Activated CD4-positive, CD25-positive, alpha-beta regulatory T cell (primary cell): ENCODE results near the gene SERTAD2.

Experiments
- DNase-seq, 4 experiments: peaks; one replicate each; lab custom pipeline; 2025; lab: John Stamatoyannopoulos, UW

The SERTAD2 gene

DNA sequence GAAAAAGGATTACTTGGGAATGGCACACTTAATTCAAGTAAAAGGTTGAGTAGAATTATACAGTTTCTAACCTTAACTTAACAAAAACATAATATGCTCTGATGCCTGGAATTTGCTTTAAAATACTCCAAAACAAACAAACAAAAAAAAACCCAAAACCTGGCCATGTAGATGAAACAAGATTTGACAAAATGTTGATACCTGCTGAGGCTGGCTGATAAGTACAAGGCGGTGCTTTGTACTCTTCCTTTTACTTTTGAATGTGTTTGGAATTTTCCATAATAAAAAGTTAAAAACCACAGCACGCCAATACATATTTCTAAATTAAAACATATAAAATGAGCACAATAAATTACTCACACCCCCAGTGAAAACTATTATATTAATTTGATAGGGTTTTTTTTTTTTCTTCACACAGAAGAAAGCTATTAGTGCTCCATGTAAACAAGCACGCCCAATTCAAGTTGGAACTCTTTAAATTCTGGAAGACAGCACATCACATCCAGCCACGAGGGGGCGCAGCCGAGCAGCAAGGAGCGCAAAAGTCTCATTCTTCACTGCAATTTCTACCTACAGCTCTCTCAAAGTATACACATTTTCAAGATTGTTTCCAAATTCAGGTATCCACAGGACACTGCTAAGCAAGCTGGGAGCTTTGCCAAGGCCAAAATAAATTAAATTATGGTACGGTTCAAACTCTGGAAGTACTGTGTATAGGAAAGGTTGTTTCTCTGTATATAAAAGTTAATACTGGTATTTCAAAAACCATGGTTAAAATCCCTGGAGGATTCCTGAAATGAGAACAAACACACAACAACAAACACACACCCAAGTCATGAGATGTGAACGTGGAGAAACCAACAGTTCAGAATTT is 7.5 kb downstream of the SERTAD2 start:
- peak; percentile 69 to 87 (median 78) for DNase-seq

DNA sequence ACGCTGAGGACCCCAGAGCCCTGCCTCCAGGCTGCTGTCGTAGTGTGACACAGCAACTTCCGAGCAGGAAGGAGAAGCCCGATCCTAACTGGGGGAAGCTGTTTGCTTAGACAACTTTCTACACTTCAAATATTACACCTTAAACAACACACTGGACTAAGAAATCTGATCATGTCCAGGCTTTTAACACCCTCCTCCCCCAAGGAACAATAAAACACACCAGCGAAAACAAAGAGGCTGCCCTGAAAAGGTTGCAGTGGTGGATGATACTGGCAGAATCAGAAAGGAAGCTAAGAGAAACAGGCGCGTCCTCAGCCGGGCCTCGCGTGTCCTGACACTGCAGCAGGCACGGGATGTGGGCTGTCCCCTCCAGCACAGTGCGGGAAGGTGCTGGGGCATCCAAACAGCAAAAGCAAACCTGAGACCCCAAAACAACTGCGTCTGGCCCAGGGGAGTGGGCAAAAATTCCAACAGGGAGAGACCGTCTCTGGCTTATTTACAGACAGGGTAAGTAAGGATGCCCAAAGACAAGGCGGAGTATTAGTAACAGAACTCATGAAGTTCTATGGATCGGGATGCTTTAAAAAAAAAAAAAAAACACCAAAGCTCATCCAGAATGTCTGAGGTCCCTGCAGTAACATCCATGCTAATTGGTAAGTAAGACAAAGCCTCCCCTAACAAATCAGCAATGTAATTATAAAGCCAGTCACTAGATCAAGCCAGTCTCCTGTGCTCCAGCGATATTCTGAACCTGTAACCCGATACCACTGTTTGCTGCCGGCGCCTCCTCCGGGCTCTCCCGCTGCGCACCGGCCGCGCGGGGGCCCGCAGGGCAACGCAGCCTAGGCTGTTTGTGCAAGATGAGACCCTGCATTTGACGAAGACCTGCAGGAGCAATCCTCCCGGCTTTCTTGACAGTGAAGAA is 9.0 kb downstream of the SERTAD2 start:
- DNase-seq: peak in 2 of 4 experiments; percentile 10 to 22

DNA sequence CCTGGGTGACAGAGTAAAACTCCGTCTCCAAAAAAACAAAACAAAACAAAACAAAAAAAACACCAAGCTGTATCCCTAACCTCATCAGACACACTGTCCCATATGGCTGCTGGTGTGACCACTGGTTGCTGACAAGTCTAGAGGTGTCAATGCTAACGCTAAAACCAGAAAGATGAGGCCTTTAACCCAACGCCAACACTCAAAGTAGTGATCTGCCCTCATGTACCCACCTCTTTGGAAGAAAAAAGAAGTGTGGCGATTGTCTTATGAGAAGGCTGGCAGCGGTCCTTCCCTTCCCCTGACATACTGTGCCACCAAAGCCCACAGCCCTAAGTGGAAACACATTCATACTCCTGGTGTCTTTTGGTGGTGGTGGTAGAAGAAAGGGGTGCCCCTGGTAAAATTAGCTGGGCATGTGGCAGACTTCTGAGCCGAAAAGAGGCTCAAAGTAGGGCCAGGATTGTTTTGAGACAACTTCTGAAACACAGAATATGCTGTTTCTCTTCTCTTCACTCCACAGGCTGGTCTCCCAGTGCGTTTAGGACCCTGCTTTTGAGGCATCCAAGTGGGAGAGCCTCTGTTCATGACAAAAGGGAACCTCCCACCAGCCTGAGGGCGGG is 9.8 kb downstream of the SERTAD2 start:
- DNase-seq: no peak

DNA sequence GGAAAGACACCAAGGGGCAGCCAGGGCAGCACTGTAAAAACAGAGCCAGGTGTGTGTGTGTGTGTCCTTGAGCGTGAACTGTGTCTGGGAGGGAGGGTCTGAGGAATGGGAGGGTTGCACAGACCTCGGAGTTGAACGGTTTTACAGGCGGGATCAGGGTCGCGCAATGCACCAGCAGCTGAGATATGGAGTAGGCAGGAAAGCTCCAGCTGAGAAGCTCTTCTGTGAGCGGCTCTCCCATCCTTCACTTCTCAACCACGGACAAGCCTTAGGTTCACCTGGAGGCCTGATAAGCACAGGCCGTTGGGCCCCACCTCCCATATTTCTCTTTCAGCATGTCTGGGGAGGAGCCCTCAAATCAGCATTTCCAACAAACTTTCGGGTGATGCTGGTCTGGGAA is 12.1 kb downstream of the SERTAD2 start:
- no peak for DNase-seq

DNA sequence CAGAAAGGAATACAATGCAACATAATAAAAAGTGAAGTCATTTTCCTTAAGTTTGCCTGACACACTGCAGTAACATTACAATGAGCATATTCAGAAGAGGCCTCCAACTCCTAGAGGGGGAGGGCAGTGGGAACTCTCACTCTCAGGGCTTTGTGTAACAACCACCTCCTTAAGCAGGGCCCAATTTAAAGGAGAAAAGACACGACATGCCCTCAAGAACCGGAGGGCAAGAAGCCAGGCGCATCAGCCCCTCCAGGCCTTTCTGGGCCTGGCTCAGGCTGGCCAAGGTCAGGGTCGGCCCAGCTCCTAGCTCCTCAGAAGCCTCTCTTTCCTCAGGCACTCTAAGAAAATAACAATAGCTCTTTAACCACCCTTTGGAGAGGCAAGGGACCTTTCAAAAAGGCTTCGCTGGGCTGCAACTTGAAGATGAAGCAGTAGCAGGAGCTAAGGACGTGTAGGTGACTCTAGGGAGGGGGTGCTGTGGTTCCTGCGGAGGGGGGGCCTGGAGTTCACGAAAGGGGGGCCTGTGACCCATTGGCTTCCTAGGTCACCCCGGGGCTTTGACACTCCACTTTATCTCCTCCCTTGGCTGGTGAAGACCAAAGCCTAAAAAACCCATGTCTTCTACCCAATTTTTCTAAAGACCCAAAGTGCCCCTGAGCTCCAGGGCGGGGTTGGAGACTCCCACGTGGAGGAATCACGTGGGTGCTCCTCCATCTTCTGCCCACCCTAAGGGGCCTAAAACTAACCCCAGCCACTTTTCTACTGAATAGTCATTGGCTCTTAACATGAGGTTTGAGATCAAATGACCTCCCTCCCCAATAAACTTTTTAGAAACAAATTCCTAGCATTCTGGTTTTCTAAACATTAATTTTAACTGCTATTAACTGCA is 13.3 kb downstream of the SERTAD2 start:
- no peak for DNase-seq

DNA sequence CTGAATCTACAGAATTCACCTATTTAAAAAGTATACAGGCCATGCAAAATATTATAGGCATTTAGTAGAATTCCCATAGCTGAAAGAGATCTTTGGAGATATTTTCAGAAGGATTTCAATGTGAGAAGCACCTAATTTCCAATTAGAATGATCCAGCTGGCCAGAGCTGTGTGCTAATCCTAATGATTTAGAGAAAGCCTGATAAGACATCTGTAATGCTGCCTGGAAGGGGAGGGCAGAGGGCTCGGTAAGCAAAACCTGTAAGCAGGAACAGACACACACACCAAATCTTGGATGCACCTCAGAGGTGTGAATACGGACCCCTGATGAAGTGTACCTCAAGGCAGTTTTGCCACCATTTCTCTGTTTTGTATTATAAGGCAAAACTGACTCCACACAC is 14.0 kb downstream of the SERTAD2 start:
- DNase-seq: no peak

DNA sequence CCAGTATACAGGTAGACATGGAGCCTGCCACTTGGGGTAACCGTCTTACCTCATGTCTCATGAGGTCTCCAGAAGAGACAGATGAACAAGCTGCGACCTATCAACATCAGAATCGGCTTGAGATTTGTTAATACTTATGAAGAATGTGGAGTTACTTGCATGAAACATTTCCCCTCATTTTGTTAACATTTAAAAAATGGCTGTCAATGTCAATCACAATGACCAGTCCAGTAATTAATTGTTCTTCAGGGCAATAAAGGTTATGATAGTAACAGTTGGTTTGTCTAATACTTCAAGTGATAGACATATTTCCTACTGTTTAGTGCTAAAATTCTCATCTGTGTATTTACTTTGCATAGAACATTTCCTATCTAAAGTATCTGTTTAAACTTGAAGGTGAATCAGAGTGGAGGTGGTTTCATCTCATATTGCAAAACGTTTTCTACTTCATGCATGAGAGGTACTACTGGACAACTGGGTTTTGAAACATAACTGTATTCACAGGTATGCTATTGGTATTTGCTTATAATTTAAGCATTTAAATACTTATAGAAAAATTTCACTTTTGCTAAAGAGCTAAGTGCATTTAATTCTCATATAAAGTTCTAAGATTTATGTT is 15.1 kb downstream of the SERTAD2 start:
- DNase-seq: no peak

DNA sequence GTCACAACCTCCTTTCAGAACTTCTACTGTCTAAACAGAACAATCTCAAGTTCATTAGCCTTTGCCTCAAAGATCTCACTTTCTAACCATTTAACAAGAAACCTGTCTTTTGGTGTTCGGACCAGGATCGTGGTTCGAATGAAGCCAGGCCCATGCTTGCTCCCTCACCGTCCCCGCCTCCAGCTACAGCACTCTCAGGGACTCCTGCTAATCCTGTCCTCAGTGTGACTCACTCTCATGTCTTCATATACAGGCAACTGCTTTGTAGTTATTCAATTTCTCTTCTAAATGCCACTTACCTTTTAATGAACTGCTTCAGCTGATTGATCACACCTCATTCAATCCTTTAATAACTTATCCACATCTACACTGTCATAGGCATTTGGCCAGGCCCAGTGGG is 15.8 kb downstream of the SERTAD2 start:
- no peak for DNase-seq

DNA sequence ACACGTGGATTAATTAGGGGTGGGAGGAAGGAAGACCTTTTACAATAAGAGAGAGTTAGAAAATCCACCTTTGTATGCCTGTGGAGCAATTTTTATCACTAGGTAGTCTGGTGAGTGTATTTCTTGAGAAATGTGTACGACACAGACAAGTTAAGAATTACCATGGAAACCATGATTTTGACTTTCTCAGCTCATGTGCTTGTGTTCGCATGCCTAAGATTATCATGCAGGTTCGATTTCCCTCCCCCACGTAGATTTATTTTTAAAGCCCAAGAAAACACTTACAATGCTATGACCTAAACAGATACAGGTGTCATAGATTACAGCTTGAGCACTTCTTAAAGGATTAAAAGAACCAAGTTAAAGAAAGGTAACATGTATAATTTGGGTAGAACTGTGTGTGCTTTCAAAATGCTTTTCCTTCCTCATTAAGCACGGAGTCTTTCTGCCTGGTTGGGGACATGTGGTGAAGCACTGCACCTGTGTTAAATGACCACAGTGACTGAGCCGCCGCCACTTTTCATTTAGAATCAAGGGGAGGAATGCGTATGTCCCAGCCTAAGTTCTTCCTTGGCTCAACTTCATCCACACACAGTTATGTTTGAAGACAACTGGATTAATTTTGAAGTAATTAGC is 16.6 kb downstream of the SERTAD2 start:
- DNase-seq: no peak

DNA sequence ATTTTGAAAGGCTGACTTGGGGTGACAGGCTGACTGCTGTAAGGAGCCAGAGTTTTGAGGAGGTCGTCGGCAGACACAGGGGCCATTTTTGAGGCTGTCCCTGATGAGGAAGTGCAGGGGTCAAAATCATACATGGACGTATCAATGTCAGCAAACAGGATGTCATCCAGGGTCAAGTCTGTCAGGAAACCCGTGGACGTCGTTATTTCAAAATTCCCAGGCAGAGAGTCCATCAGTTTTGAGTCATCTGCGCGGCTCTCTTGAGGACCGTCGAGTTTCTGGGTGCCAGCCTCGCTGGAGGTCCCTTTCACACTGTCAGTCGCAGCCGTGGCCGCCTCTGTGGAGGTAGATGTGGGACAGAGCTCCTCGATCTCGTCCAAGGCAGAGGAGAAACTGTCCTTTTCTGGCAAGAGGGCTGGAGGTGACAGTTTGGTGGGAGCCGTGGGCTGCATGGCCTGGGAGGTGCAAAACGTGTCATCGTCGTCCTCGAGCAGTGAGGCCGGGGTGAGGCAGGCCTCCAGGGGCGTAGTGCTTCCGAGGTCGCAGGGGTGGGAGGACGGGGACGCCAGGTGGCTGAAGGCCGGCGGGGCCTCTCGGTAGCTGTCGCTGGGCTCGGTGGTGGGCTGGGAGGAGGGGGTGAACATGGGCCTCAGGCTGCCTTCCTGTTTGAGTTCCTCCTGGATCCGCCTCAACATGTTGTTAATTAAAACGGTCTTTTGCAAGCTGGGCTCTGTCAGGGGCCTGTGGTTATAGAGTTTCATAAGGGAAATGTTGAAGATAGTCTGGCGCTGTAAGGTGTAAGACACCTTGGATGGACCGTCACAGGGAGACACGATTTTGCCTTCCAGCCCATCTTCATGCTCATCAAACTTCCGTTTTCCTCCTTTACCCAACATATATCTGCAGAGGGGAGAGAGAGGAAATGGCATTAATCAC is 17.5 kb downstream of the SERTAD2 start:
- DNase-seq: no peak

DNA sequence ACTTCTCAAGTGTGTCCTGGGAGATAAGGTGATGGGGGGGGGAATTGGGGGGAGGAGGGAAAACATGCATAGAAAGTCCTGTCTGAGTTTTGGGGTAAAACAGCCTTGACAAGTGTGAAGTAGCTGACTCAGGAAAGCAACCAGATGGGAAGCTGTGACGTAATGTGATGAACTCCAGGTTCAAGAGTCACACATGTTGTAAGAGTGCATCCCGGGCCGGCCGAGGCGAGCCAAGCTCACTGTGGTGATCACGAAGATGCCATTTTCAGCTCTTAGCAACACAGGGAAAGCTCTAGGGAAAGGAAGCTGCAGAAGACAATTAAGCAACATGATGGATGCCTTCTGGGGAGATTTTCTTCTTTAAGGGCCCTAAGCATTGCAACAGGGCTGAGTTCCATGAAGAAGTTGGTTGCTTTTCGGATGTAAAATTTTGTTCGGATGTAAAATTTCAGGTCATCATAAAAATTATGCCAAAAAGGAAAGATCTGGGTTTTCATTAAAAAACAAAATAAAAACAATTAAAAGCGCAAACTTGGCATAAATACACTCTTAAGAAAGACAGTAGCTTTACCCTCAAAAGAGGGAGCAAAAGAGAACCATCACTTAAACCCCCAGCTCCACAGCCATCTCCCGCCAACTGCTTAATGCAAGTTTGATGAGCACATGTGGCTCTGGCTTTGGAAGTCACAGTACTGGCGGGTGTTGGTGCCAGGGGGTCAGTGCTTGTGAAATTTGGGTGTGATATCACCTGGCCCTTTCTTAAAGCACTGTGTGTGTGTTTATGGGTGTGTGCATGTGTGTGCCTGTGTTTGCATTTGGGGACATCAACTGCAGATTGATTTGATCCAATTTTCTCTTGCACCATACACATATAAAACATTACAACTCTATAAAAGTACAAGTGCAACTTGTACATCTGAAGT is 19.1 kb downstream of the SERTAD2 start:
- no peak for DNase-seq

DNA sequence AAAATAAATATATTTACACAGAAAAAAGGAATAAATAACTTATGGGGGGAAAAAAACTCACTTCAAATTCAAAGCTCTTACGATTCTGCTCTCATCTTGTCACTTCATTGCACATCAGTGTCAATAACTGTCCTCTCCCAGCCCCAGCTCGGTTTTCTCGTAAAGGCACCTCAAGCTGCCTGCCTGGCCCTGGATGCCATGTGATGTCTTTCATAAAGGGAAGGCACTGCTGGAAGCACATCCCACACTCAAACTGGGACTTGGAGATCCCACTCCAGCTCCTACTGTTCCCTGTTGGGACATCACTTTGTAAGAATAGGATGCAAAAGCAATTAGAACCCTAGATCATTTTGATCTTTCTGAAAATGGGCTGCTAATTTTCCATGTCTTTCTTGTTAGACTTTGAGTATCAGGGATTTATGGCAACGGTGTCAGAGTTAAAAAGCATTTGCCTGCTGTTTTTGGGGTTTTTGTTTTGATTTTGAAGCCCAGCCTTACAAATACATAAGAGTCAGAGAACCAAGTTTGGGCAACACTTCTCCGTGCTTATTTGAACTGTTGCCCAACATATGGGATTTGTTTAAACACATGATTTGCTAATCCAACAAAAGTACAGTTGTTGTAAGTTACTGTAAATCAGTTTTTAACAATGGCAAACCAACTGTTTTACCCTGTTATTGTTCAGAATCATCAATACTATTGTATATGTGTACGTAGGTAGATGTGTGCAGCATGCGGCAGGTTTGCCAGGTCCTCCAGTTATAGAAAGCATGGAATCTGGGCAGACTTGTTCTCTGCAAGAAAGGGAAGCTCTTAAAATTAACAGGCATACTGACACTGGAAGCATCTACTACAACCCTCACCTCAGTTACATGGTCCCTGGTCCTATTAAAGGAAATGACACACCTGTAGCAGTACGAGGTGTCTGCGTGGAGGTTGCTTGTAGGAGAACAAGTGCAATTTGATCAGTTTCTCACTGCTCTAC is 20.6 kb downstream of the SERTAD2 start:
- DNase-seq: no peak

DNA sequence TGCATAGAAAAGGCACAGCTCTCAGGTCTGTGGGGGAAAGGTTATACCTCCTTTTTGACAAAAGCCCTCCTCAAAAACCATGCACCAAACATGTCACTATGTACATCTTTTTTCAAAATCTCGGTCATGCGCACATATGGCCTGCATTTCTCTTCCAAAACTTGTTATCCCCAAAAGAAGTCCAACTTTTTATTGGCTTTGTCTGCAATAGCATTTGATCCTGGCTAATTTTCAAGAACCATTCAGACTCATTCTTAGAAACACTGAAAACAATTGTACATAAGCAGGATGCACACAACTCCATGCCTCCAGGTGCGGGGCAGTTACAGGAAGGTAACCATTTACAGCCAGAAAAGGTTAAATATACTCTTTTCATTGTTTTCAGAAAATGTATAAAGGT is 21.9 kb downstream of the SERTAD2 start:
- no peak for DNase-seq

DNA sequence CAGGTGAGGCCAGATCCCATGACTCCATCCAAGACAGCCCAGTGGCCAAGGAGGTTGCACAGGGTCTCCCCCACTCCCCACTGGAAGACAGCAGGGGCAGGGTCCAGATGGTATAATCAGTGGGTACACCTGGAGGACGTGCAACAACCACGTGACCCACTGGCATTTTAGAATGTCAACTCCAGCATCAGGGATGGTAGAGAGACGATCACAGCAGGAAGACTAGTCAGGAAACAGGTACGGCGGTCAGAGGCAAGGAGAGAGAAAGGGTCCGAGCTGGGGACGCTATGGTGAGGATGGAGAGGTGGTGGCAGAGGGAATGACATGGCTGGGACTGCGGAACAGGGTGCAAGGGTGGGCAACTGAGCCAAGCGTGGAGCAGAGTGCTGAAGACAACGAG is 23.0 kb downstream of the SERTAD2 start:
- DNase-seq: no peak

DNA sequence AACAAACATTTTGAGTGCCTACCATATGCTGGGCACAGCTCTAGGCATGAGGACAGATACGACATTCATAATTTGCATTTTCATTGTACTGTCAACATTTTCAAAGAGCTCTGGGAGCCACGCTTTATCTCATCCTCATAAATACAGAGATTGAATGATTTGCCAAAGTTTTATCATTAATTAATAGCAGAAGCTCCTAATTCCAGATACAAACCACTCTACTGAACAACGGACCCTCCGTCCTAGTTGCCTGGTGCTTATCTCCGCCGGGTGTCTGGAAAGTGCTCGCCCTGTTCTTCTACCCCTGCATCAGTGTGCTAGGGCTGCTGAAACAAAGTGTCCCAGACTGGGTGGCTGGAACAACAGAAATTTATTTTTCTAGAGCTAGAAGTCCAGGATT is 23.8 kb downstream of the SERTAD2 start:
- DNase-seq: no peak

DNA sequence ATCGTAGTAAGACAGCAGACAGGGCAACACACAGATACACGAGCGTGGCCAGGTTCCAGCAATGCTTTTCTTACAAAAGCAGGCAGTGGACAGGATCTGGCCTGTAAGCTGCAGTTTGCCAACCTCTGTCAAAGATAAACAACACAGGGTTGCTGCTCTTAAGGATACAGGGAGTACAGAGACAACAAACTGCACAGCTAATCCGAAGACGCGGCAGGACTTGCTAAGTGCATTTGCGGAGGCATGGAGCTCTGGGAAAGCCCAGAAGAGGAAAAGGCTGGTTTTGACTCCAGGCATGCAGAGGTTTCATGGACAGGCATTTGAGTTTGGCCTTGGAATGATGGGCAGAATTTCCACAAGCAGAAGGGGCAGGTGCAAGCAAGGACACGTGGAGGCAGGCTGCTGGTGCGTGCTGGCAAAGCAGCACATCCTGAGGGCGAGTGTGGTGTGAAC is 24.4 kb downstream of the SERTAD2 start:
- no peak for DNase-seq
